Activated CD4-positive, CD25-positive, alpha-beta regulatory T cell (primary cell): ENCODE results near the gene SHANK1.

Source experiments
- DNase-seq, 4 experiments: peaks; one replicate each; lab custom pipeline; 2025; lab: John Stamatoyannopoulos, UW

The SHANK1 gene

DNA sequence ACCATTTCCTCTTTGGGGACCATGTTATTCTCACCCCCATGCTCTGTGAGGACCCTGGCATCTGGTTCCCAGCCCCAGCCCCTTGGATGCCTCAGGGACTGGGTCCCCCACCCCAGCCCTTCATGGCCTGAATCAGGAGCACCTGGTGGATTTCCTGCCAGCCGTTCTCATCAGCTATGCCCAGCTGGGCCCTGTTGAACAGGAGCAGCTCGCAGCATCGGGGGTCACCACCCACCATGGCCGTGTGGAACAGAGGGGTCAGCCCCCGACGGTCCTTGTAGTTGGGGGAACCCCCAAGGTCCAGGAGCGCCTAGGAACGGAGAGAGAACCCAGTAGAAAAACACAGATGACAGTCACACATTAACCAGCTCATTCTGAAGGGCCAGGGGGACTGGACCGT is 7.8 kb downstream of the SHANK1 start:
- no peak for DNase-seq

GRCh38 chr19:50711196-50711595 is 8.4 kb downstream of the SHANK1 start:
- no peak for DNase-seq

DNA sequence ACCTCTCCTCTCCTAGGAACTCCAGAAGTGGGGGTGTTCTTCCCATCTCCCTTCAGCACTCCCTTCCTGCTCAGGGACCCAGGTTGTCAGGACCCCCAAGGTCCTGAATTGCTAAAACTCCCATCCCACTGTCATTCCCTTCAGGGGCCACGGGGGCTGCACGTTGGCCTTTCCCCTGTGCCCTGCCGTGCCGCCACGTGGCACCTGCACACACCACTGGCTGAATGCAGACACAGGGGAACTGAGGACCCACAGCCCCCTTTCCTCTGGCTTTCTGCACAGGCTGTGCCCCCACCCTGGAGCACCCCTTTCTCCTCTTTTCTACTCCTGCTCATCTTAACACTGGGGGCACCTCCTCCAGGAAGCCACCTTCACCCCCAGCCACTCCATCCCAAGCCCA is 9.0 kb downstream of the SHANK1 start:
- no peak for DNase-seq

DNA sequence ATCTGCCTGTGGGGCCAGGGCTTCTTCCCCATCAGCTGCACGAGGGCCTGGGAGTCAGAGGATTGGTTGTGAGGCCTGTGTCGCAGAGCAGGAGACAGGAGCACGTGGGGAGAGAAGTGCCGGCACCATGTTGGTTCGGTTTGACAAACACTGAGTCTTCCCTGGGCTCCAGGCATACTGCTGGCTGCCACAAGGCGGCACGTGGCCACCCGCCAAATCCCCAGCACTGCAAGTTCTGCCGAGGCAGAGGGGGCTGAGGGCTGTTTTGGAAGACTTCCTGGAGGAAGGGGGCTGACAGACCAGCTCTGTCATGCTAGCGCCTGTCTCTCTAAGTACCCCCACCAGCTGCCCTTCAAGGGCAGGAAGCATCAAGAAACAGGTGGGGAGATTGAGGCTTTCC is 9.5 kb downstream of the SHANK1 start:
- DNase-seq = no peak

DNA sequence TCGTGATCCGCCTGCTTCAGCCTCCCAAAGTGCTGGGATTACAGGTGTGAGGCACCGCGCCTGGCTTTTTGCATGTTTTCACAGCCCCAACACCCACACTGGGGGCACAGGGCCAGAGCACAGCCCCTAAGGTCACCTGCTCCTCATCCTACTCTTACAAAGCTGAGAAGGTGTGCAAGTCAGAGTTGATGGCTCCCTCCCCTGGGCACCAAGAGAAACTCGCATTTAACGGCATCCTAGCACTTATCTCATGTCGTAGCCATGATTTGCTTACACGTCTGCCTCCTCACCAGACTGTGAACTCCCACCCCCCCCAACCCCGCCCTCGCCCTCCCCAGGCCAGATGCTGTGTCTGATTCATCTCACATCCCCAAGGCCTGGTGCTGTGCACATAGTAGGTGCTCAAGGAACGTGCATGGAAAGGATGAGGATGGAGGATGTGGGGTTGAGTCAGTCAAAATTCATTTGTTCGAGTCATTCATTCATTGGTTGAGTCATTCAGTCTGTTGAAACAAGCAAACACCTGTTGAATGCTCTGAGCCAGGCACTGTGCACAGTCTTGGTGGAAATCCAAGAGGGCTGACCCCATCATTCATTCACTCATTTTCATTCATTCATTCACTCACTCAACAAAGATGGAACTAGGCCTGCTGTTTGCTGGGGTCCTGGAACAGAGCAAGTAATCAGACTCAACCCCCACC is 11.3 kb downstream of the SHANK1 start:
- no peak for DNase-seq

DNA sequence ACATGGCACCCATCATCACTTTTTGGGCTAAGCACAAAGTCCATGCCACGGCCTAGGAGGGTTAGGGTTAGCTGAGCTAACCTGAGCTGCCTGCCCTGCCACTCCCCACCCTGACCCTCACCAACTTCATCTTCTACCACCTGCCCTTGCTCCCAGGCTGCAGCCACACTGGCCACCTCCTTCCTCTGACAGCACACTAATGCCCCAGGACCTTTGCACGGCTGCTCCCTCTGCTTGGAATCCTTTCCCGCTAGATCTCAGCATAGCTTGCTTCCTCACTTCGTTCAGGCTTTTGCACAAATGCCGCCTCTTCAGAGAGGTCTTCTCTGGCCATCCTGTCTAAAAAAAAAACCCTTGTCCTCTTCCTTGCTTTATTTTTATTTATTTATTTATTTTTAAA is 13.2 kb downstream of the SHANK1 start:
- DNase-seq = no peak

DNA sequence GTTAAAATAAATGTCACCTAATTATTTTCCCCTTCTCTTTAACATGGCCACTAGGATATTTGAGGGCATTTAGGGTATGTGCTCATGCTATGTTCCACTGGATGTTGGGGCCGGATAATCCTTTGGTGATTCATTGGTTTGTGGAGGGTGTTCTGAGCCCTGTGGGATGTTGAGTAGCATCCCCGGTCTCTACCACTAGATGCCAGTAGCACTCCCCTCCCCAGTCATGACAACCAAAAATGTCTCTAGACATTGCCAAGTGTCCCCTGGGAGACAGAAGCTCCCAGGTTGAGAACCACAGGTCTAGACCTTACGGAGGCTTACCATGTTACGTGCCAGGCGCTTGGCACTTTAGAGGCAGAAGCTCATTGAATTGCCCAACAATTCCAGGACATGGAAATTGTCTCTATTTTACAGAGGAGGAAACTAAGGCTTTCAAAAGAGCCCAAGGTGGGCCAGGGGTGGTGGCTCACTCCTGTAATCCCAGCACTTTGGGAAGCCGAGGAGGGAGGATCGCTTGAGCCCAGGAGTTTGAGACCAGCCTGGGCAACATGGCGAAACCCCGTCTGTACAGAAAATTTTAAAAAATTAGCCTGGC is 14.1 kb downstream of the SHANK1 start:
- no peak for DNase-seq

DNA sequence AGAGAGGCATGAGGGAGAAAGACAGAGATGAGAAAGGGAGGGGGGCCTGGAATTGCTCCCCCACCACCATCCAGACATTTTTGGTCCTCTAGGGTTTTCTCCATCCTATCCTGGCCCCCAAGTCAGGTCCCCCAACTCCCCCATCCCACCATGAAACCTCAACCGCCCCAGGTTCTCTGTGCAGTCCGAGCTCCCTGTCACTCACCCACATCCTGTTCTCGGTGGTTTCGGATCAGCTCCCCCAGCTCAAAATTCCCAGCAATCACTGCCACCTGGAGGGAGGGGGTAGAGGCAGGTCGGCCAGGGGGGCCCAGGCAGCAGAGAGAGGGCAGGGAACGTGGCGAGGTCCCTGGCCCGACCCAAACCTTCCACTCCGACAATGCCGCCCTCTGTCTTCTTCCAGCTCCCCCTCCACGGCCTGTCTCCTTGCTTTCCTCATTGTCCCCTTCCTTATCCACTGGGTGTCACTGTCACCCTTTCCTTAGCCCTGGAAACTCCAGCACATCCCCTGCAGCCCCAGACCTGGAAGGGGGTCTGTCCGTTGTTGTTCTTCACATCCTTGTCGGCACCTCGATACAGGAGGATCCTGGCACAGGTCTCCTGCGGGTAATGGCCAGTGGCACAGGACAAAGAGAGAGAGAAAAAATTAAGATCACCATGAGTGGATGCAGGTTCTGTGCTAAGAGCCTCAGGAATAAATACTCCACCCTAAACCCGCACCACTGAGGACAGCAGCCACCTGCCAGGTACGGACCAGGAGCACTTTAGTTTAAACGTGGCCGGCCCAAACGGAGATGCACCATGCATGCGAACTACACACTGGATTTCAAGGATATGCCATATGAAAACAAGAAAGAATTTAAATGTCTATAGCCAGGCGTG is 15.4 kb downstream of the SHANK1 start:
- DNase-seq = no peak

- DNase-seq = no peak
Observed at GRCh38 chr19:50702871-50703829, 16.5 kb downstream of the SHANK1 start.

DNA sequence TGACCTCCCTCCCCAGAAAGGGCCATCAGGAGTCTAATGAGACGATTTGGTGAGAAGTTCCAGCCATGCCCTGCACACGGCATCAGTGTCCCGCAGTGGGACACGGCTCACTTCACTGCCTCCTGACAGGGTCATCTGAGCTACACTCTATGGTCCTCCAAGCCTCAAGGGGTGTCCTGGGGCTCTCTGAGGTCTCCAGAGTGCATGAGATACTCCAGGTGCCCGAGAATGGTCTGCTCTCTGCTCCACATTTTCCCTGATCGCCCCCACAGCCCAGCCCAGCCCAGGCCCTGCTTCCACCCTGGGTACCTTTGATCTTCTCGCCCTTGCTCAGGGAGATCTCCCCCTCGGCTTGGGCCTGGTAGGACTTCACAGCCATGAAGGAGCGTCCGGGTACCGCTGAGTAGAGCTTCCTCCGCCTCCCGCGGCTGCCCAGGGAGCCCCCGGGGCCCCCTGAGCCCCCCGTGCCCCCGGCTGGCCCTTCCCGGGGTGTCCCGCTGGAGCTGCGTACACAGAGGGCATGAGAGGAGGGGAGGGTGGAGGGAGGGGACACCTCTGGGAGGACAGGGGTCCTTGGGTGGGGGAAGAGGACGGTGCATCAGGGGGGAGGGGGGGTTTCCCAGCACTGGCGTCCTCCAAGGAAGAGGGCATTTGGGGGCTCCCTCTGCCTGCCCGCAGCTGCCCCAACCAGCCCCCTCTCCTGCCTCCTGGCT is 17.3 kb downstream of the SHANK1 start:
- DNase-seq = no peak

DNA sequence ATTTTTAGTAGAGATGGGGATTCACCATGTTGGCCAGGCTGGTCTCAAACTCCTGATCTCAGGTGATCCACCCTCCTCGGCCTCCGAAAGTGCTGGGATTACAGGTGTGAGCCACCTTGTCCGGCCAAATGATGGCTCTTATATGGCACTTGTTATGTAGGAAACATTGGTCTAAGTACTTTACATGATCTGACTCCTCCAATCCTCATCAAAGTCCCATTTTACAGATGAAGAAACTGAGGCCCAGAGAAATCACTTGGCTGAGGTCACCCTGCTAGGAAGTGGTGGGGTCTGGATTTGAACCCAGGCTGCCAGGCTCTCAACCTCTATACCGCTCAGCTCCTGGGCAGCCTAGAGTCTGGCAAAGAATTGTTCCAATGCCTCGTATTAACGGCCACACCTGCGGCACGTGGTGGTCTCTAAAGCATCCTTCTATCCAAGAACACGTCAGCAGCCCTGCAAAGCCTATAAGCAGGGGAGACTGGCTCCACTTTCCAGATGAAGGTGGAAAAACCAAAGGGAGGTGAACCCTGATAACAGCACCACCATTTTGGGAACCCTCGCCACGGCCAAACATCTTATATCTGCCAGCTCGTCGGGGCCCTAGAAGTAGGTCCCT is 18.1 kb downstream of the SHANK1 start:
- DNase-seq = no peak

- no peak for DNase-seq
Observed at GRCh38 chr19:50697414-50698124, 22.0 kb downstream of the SHANK1 start.

- DNase-seq = no peak
Observed at GRCh38 chr19:50696094-50696483, 23.5 kb downstream of the SHANK1 start.

DNA sequence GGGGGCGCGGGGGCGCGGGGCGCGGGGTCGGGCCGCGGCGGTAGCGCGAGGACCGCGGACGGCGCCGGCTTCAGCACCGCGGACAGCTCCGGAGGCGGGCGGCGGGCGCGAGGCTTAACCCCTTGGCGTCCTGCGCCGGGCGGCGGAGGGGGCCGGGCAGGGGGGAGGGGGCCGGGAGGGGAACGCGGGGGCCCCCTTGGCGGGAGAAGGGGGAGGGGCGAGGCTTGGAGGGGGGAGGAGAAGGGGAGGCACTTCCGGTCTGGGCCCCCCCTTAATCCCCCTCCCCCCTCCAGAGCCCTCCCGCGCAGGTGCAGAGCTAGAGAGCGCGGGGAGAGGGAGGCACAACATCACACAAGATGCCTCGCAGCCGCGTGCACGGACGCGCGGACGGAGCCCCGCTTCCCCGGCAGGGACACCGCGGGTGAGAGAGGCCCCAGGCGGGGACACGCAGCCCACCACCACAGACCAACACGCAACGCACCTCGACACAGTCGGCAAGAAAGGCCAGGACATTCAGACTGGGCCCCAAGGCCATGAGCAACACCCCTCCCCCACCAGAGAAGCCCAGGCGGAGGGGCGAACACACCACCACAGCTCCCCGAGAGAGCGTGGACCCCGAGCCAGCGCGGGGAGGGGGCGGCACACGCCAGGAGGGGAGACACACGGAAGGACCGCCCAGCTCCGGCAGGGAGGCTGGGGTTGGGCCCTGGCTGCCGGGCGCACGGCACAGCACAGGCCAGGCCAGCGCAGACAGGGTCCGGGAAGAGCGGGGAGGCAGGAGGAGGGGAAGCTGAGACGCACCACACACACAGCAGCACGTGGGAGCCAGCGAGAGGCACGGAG is 24.1 kb downstream of the SHANK1 start:
- no peak for DNase-seq

DNA sequence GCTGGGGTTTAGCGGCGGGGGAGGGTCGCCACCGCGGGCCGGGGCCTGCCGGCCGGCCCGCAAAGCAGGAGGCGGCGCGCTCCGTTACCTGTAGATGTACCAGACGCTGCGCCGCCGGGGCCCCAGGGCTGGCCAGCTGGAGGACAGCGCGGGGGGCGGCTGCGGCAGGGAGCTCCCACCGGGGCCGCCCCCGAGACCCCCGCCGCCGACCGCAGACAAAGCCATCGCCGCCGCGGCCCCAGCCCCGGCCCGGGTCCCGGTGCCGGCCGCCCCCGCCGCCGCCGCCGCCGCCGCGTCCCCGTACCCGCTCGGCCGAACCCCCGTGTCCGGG is 24.8 kb downstream of the SHANK1 start:
- no peak for DNase-seq

DNA sequence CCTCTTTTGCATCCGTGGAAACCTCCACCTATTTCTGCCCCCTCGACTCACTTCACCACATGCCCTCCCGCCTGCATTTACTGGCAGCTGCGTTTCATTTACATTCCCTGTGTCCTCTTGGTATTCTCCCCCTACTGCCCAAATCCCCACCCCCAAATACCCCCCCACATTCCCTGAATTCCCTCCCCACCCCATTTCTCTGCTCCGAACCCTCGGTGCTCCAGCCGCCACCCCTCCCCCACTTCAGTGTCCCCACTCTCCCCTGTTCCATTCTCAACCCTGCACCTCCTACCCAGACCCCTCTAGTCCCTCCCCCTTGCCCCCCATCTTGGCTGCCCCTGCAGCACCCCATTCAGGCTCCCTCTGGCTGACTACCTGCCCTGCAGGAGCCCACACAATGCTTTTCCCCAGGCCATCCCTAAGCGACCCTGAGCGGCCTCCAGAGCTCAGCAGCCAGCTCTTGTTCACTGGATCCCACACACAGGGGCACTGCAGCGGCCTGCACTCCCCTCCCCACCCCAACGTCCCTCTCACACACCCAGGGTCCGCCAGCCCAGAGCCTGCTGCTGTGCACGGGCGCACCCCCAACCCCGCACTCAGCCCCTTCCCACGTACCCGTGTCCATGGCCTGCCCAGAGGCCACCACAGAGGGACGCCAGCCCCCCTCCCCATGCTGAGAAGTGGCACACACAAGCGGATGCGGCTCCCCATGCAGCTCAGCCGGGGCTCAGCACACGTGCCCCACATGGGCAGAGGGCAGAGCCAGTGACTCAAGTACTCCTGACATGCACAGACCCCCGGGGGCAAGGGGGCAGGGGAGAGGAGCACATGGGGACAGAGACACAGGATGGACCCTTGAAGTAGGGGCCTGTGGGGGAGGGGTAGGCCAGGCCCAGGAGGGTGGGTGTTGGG is 26.3 kb downstream of the SHANK1 start:
- DNase-seq = no peak

DNA sequence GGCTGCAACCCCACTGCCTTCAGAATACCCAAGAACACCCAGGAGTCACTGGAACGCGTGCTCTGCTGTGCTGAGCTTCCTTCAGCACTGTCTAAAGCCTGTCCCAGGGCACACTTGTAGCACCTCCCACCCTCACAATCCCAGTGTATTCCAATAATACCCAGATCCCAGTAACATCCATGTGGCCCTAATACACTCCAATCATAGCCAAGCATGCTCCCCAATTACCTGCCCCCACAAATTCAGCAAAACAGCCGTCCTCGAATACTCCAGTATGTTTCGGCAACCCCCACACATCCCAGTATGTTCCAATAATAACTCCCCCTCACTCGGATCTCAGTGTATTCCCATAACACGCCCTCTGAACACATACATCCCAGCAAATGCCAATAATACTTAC is 29.2 kb downstream of the SHANK1 start:
- no peak for DNase-seq

GRCh38 chr19:50688766-50689165 is 30.8 kb downstream of the SHANK1 start:
- no peak for DNase-seq
